GM13977 (cell line): Measurements from ENCODE around the gene CACNA1B.
"Not testable (repeated sequence)": the region's sequence is repeated elsewhere in the genome, so short reads cannot be mapped to it uniquely, and the experiment has no call there.

Experiments
- DNase-seq: peaks from one replicate; pipeline ENCODE4 v3.0.0; 2012; ENCODE audit warnings: low spot score
- in situ Hi-C: fragments of 300-500 bp; cut with MboI; formaldehyde crosslinking; loops from one replicate; pipeline ENCODE4 v1.12.0; 2022; ENCODE audit warnings: low sequenced_read_pairs, low pct_unique_long_range_greater_than_20kb, mixed read lengths, inconsistent platforms; ENCODE audit not compliant: unreplicated experiment
- TF ChIP-seq, protein P1 (sequence below): IDR thresholded peaks from 2 replicates; pipeline ENCODE4 v1.5.1; 2012; ENCODE audit warnings: mild to moderate bottlenecking, control low read depth; ENCODE audit not compliant: insufficient read depth; ENCODE audit errors: extremely low read depth, missing control alignments

The CACNA1B gene

GRCh38 chr9:137880976-137881530 is 3.5 kb downstream of the CACNA1B start:
- in situ Hi-C loops = no loop called here

GRCh38 chr9:137881591-137882505 is 4.3 kb downstream of the CACNA1B start:
- DNase-seq = no peak
- in situ Hi-C loops = no loop called here
- TF ChIP-seq, protein P1, sequence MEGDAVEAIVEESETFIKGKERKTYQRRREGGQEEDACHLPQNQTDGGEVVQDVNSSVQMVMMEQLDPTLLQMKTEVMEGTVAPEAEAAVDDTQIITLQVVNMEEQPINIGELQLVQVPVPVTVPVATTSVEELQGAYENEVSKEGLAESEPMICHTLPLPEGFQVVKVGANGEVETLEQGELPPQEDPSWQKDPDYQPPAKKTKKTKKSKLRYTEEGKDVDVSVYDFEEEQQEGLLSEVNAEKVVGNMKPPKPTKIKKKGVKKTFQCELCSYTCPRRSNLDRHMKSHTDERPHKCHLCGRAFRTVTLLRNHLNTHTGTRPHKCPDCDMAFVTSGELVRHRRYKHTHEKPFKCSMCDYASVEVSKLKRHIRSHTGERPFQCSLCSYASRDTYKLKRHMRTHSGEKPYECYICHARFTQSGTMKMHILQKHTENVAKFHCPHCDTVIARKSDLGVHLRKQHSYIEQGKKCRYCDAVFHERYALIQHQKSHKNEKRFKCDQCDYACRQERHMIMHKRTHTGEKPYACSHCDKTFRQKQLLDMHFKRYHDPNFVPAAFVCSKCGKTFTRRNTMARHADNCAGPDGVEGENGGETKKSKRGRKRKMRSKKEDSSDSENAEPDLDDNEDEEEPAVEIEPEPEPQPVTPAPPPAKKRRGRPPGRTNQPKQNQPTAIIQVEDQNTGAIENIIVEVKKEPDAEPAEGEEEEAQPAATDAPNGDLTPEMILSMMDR = no peak

More at GRCh38 chr9:137880976-137881530, 3.5 kb downstream of the CACNA1B start:
- DNase-seq = no peak
- TF ChIP-seq, protein P1 = no peak

DNA sequence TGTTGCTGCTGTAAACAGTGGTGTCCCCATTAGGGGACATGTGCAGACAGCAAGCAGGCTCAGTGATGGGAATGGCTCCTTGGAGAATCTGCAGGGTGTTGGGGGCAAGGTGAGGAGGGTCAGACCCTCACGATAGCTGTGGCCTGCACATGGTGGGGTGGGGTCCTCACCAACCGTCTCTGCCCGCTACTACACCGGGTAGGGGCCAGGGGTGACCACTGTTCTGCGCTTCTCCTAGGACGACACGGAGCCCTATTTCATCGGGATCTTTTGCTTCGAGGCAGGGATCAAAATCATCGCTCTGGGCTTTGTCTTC is 4.9 kb downstream of the CACNA1B start:
- DNase-seq = no peak
- TF ChIP-seq, protein P1 = no peak
- in situ Hi-C loops = no loop called here

GRCh38 chr9:137883977-137884376 is 6.4 kb downstream of the CACNA1B start:
- DNase-seq, in situ Hi-C loops: not testable (repeated sequence)

DNA sequence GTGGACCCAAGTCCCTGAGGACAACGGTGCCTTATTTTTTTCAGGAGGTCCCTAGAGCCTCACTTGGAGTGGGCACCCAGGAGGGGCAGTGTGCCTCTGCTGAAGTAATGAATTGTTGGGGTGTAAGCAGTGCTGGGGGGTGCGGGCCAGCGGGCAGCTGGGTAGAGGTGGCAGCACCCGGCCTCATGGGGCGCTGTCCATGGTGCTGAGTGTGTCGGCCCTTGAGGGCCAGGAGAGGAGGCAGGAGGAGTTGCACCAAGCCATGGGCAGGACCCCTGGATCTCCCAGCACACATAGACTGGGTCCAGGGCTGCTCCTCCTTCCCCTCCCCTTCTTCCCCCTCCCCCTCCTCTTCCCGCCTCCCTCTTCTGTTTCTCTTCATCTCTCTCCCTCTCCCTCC is 7.0 kb downstream of the CACNA1B start:
- in situ Hi-C loops, DNase-seq: not testable (repeated sequence)

- DNase-seq, in situ Hi-C loops: not testable (repeated sequence)
These were observed 7.5 kb downstream of the CACNA1B start for GRCh38 chr9:137885121-137885520.

- in situ Hi-C loops, DNase-seq: not testable (repeated sequence)
These were observed 11.0 kb downstream of the CACNA1B start for GRCh38 chr9:137888621-137889020.

GRCh38 chr9:137889966-137890365 is 12.4 kb downstream of the CACNA1B start:
- in situ Hi-C loops, DNase-seq: not testable (repeated sequence)

DNA sequence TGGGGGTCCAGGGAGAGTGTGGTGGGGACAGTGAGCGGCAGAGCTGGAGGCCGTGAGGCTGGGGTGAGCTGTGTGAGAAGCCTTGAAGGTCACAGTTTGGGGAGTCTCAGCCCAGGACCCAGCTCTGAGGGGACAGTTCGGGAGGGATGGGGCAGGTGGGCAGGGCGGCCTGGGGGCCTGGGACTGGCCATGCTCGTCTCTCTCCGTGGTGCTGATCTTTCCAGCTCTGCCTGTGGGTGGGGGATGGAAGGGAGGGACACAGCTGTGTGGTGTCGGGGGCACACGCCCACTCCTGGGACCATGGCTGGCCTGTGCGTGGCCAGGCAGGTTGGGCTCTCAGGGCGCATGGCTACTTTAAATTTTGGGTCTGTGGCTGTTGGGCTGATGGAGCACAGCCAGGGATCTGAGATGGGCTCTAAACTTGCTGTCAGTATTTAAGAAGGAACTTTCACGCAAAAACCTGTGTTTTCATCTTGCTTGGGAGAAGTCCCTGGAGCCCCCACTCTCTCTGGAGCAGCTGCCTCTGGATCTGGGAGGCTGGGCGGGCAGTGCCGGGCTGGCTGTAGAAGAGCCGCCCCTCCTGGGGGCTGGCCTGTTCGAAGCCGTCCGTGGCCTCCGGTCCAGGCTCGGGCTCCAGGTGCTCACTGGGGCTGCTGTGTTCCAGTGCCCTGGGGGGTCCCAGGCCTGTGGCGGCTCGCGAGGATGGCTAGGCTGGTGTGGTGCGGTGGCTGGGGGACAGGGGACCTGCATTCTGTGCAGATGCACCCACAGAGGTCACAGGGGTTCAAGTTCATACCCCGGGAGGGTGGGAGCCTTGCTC is 13.4 kb downstream of the CACNA1B start:
- in situ Hi-C loops, DNase-seq: not testable (repeated sequence)
